Naive thymus-derived CD8-positive, alpha-beta T cell (primary cell): ENCODE measurements around the gene SMO. TPM values are rescaled to one million over a fixed set of nuclear protein-coding genes. Genes with fewer than 3 reads are reported as not detected.
A peak's percentile ranks its signal among the peaks of the same experiment; 100 is the strongest.

ENCODE experiments used
- ATAC-seq, 2 donors: fragments of 150-1000 bp; cut with Tn5 transposase in 1 of 2; sonication (Bioruptor Pico), chemical (Tn5 transposase) in 1 of 2; 1 replicate in 1 of 2; 2 replicates in 1 of 2; pipeline ENCODE4 v1.10.0; 2021; ENCODE audit warnings: mild to moderate bottlenecking in 2 of 2, moderate library complexity in 2 of 2
- POLR2A ChIA-PET: fragments of 350-600 bp; sonication (Branson Sonifier 250); formaldehyde crosslinking; loops from one replicate; lab custom pipeline; 2021; ENCODE audit warnings: antibody characterized with exemption; lab: Charles Lee
- DNase-seq, 10 donors: peaks; one replicate each; pipeline versions ENCODE4 v3.0.0 to v3.0.0-alpha.2; 2020 to 2022
- H3K27ac Mint-ChIP-seq, 10 donors: one replicate each; pipeline ENCODE4 v1.8.0; 2020 to 2022; ENCODE audit warnings: mild to moderate bottlenecking in 10 of 10, mixed read lengths in 10 of 10, moderate library complexity in 4 of 10, inconsistent platforms in 1 of 10
- H3K27me3 Mint-ChIP-seq, 5 donors: one replicate each; pipeline ENCODE4 v1.8.0; 2021 to 2022; ENCODE audit warnings: mixed read lengths in 5 of 5
- H3K36me3 Mint-ChIP-seq, 3 donors: one replicate each; pipeline ENCODE4 v1.8.0; 2020 to 2022; ENCODE audit warnings: mixed read lengths in 3 of 3, mild to moderate bottlenecking in 2 of 3, inconsistent platforms in 1 of 3
- H3K4me1 Mint-ChIP-seq, 4 donors: one replicate each; pipeline ENCODE4 v1.8.0; 2021 to 2022; ENCODE audit warnings: mixed read lengths in 4 of 4
- H3K4me3 Mint-ChIP-seq, 10 donors: one replicate each; pipeline ENCODE4 v1.8.0; 2020 to 2022; ENCODE audit warnings: mild to moderate bottlenecking in 10 of 10, mixed read lengths in 10 of 10, moderate library complexity in 6 of 10, inconsistent platforms in 1 of 10
- H3K9me3 Mint-ChIP-seq, 9 donors: one replicate each; pipeline ENCODE4 v1.8.0; 2020 to 2022; ENCODE audit warnings: mixed read lengths in 9 of 9, mild to moderate bottlenecking in 3 of 9, inconsistent platforms in 1 of 9, moderate library complexity in 1 of 9
- polyA plus RNA-seq, 3 donors: library from polyadenylated mRNA; unstranded; fragments of 300-500 nt; fragmentation: Illumina TruSeq; gene quantifications; one replicate each; pipeline ENCODE4 v1.2.3, GENCODE V29; 2021
- total RNA-seq, 8 experiments: library from RNA in 2 of 8; stranded (reverse) in 2 of 8; gene quantifications; one replicate each; pipeline ENCODE4 v1.2.3 and lab custom pipeline; 2021 to 2026

SMO gene
- total and polyA plus RNA-seq, 5 experiments from 2014 or later: 0.13 TPM; not detected in 4

GRCh38 chr7:129160161-129160905 lies 28.1 kb upstream of the SMO start:
- Mint-ChIP-seq H3K4me3 (no peak overlapping the region), H3K27ac (no peak overlapping the region), H3K4me1 (peaks cover 0 to 28% (median 4%) of the 10 kb centered on the region in 4 donors), H3K36me3 (peaks cover 0 to 18% (median 9%) of the 10 kb centered on the region in 3 donors), H3K27me3 (no peaks in the 10 kb centered on the region), H3K9me3 (no peaks in the 10 kb centered on the region)
- POLR2A ChIA-PET: no interaction called here
- DNase-seq: no peak
- no peak for ATAC-seq

GRCh38 chr7:129161524-129162225 lies 26.8 kb upstream of the SMO start:
- Mint-ChIP-seq H3K27me3 (no peaks in the 10 kb centered on the region), H3K36me3 (peaks cover 0 to 24% (median 9%) of the 10 kb centered on the region in 3 donors), H3K27ac (no peak overlapping the region), H3K4me1 (peaks cover 0 to 29% (median 4%) of the 10 kb centered on the region in 4 donors), H3K9me3 (no peaks in the 10 kb centered on the region), H3K4me3 (no peak overlapping the region)
- DNase-seq (no peak), ATAC-seq (no peak)
- POLR2A ChIA-PET: no interaction called here

- H3K36me3 Mint-ChIP-seq: peaks cover 0 to 24% (median 7%) of the 10 kb centered on the region in 3 donors
- no peaks in the 10 kb centered on the region for H3K9me3 Mint-ChIP-seq
- no peak for ATAC-seq
- H3K27me3 Mint-ChIP-seq: no peaks in the 10 kb centered on the region
- H3K27ac Mint-ChIP-seq: no peak overlapping the region
- no peak overlapping the region for H3K4me3 Mint-ChIP-seq
- POLR2A ChIA-PET: interaction anchor here (0.5 kb wide), 1 partner anchor 17 kb away, joined by 3 read pairs; no protein-coding TSS in a partner anchor
- H3K4me1 Mint-ChIP-seq: peaks cover 0 to 36% (median 3%) of the 10 kb centered on the region in 4 donors
- no peak for DNase-seq
Measured at GRCh38 chr7:129162732-129163131, 25.7 kb upstream of the SMO start.

GRCh38 chr7:129163875-129164544 lies 24.4 kb upstream of the SMO start:
- DNase-seq (peak in 5 of 10 donors; percentile 10 to 45 (median 38)), ATAC-seq (peak; percentile 47 to 57)
- Mint-ChIP-seq H3K9me3 (no peaks in the 10 kb centered on the region), H3K4me3 (peak overlapping the region in 1 of 10 donors; percentile 48), H3K27ac (no peak overlapping the region), H3K4me1 (peaks cover 2 to 45% (median 13%) of the 10 kb centered on the region in 4 donors), H3K36me3 (peaks cover 0 to 24% (median 2%) of the 10 kb centered on the region in 3 donors), H3K27me3 (no peaks in the 10 kb centered on the region)
- POLR2A ChIA-PET: interaction anchor here (0.5 to 1.4 kb wide), 2 partner anchors 27 to 131 kb away, joined by 3 to 5 read pairs; no protein-coding TSS in a partner anchor

GRCh38 chr7:129166745-129167144 lies 21.7 kb upstream of the SMO start:
- H3K36me3 Mint-ChIP-seq: peaks cover 0 to 24% (median 2%) of the 10 kb centered on the region in 3 donors
- POLR2A ChIA-PET: no interaction called here

GRCh38 chr7:129167817-129168216 lies 20.6 kb upstream of the SMO start:
- H3K9me3 Mint-ChIP-seq: no peaks in the 10 kb centered on the region
- H3K36me3 Mint-ChIP-seq: peaks cover 0 to 19% (median 2%) of the 10 kb centered on the region in 3 donors
- ATAC-seq (no peak), DNase-seq (no peak)
- H3K27me3 Mint-ChIP-seq: no peaks in the 10 kb centered on the region
- POLR2A ChIA-PET: interaction anchor here (0.6 to 0.7 kb wide), 2 partner anchors 9 to 15 kb away, joined by 4 to 5 read pairs; no protein-coding TSS in a partner anchor
- H3K27ac Mint-ChIP-seq: peak overlapping the region in 4 of 10 donors; percentile 33 to 46 (median 41)
- peaks cover 6 to 38% (median 25%) of the 10 kb centered on the region in 4 donors for H3K4me1 Mint-ChIP-seq
- peak overlapping the region in 9 of 10 donors; percentile 39 to 87 (median 77) for H3K4me3 Mint-ChIP-seq

More at GRCh38 chr7:129166745-129167144, 21.7 kb upstream of the SMO start:
- Mint-ChIP-seq H3K27ac (no peak overlapping the region), H3K27me3 (no peaks in the 10 kb centered on the region), H3K4me1 (peaks cover 6 to 46% (median 25%) of the 10 kb centered on the region in 4 donors), H3K9me3 (no peaks in the 10 kb centered on the region), H3K4me3 (no peak overlapping the region)
- ATAC-seq (no peak), DNase-seq (no peak)

GRCh38 chr7:129168231-129169021 lies 20.0 kb upstream of the SMO start:
- Mint-ChIP-seq H3K9me3 (no peaks in the 10 kb centered on the region), H3K27ac (peak overlapping the region in 7 of 10 donors; percentile 11 to 66 (median 37)), H3K36me3 (peaks cover 0 to 13% (median 2%) of the 10 kb centered on the region in 3 donors), H3K4me1 (peaks cover 6 to 34% (median 24%) of the 10 kb centered on the region in 4 donors), H3K27me3 (no peaks in the 10 kb centered on the region), H3K4me3 (peak overlapping the region; percentile 61 to 87 (median 76))
- peak in 1 of 2 donors; percentile 6 for ATAC-seq
- POLR2A ChIA-PET: interaction anchor here (0.6 to 2.0 kb wide), 4 partner anchors 9 to 77 kb away, joined by 4 to 5 read pairs (median 4); partner anchors contain the start of gene TSPAN33
- no peak for DNase-seq

GRCh38 chr7:129169171-129169671 lies 19.2 kb upstream of the SMO start:
- H3K27ac Mint-ChIP-seq: peak overlapping the region; percentile 53 to 90 (median 86)
- H3K27me3 Mint-ChIP-seq: no peaks in the 10 kb centered on the region
- peaks cover 6 to 32% (median 22%) of the 10 kb centered on the region in 4 donors for H3K4me1 Mint-ChIP-seq
- H3K4me3 Mint-ChIP-seq: peak overlapping the region; percentile 77 to 87 (median 86)
- peaks cover 0 to 13% (median 2%) of the 10 kb centered on the region in 3 donors for H3K36me3 Mint-ChIP-seq
- POLR2A ChIA-PET: interaction anchor here (0.7 to 2.0 kb wide), 2 partner anchors 25 to 78 kb away, joined by 4 read pairs; partner anchors contain the start of gene TSPAN33
- no peaks in the 10 kb centered on the region for H3K9me3 Mint-ChIP-seq
- ATAC-seq (peak; percentile 89 to 97), DNase-seq (peak; percentile 17 to 69 (median 48))

- POLR2A ChIA-PET: interaction anchor here (2.0 kb wide), 1 partner anchor 26 kb away, joined by 4 read pairs; the partner anchor contains the start of gene TSPAN33
- Mint-ChIP-seq H3K4me3 (peak overlapping the region; percentile 77 to 87 (median 86)), H3K9me3 (no peaks in the 10 kb centered on the region), H3K27me3 (no peaks in the 10 kb centered on the region), H3K27ac (peak overlapping the region; percentile 53 to 90 (median 86)), H3K4me1 (peaks cover 6 to 32% (median 22%) of the 10 kb centered on the region in 4 donors), H3K36me3 (peaks cover 0 to 13% (median 2%) of the 10 kb centered on the region in 3 donors)
- DNase-seq (peak in 3 of 10 donors; percentile 17 to 62 (median 19)), ATAC-seq (peak; percentile 54 to 68)
Measured at GRCh38 chr7:129169686-129170440, 18.6 kb upstream of the SMO start.

GRCh38 chr7:129170441-129171021 lies 17.9 kb upstream of the SMO start:
- DNase-seq: no peak
- no peak for ATAC-seq
- H3K4me3 Mint-ChIP-seq: peak overlapping the region in 7 of 10 donors; percentile 77 to 87 (median 86)
- H3K27me3 Mint-ChIP-seq: no peaks in the 10 kb centered on the region
- no peaks in the 10 kb centered on the region for H3K9me3 Mint-ChIP-seq
- peak overlapping the region in 3 of 10 donors; percentile 28 to 76 (median 46) for H3K27ac Mint-ChIP-seq
- peaks cover 6 to 32% (median 22%) of the 10 kb centered on the region in 4 donors for H3K4me1 Mint-ChIP-seq
- POLR2A ChIA-PET: interaction anchor here (2.0 kb wide), 1 partner anchor 26 kb away, joined by 4 read pairs; the partner anchor contains the start of gene TSPAN33
- H3K36me3 Mint-ChIP-seq: peaks cover 0 to 6% (median 0%) of the 10 kb centered on the region in 3 donors
